HepG2 (cell line): ENCODE data around the gene MRPL20. TPM values are rescaled to one million over a fixed set of nuclear protein-coding genes. Genes with fewer than 3 reads are reported as not detected.
A peak's percentile ranks its signal among the peaks of the same experiment; 100 is the strongest.

Source experiments
- ELF4 ChIP-seq: sonication (generic); formaldehyde crosslinking; IDR thresholded peaks from 2 replicates; pipeline ENCODE4 v1.5.0; 2020; ENCODE audit warnings: missing genetic modification reagents, mild to moderate bottlenecking, moderate library complexity, borderline replicate concordance
- FOXP4 ChIP-seq: sonication (generic); formaldehyde crosslinking; IDR thresholded peaks from 2 replicates; pipeline ENCODE4 v1.4.0; 2020; ENCODE audit warnings: missing genetic modification reagents
- GATAD1 ChIP-seq: IDR thresholded peaks from 2 replicates; pipeline ENCODE4 v1.6.1; 2016; ENCODE audit warnings: missing genetic modification reagents, missing compliant biosample characterization
- HCFC1 ChIP-seq: fragments of 150-350 bp; IDR thresholded peaks from 2 replicates; pipeline ENCODE4 v1.6.1; 2014; ENCODE audit warnings: low read depth, low read length
- HNF4A ChIP-seq: sonication (generic); formaldehyde crosslinking; IDR thresholded peaks from 2 replicates; pipeline ENCODE4 v1.4.0; 2020; ENCODE audit warnings: missing genetic modification reagents
- HNRNPL ChIP-seq: fragments of 200-400 bp; formaldehyde crosslinking; IDR thresholded peaks from 2 replicates; pipeline ENCODE4 v1.6.1; 2017; ENCODE audit warnings: mild to moderate bottlenecking, low read depth, low read length
- IRF1 ChIP-seq: sonication (generic); formaldehyde crosslinking; IDR thresholded peaks from 2 replicates; pipeline ENCODE4 v1.4.0; 2020; ENCODE audit warnings: low read depth, mild to moderate bottlenecking, missing genetic modification reagents
- KMT2A ChIP-seq: sonication (generic); formaldehyde crosslinking; IDR thresholded peaks from 2 replicates; pipeline ENCODE4 v1.4.0; 2020; ENCODE audit warnings: missing genetic modification reagents
- MNT ChIP-seq: fragments of 450-650 bp; IDR thresholded peaks from 2 replicates; pipeline ENCODE4 v1.6.1; 2016
- NFIC ChIP-seq: IDR thresholded peaks from 2 replicates; pipeline ENCODE4 v1.6.1; 2012; ENCODE audit warnings: mild to moderate bottlenecking, low read length, inconsistent platforms
- PHF5A ChIP-seq: IDR thresholded peaks from one replicate; pipeline ENCODE4 v1.6.1; 2018; ENCODE audit warnings: low read depth, missing genetic modification reagents; ENCODE audit not compliant: unreplicated experiment
- SMARCC2 ChIP-seq: fragments of 450-650 bp; IDR thresholded peaks from 2 replicates; pipeline ENCODE4 v1.6.1; 2017; ENCODE audit warnings: antibody characterized with exemption, mild to moderate bottlenecking
- TFDP1 ChIP-seq: IDR thresholded peaks from 2 replicates; pipeline ENCODE4 v1.6.1; 2016; ENCODE audit warnings: missing compliant biosample characterization, missing genetic modification reagents, borderline replicate concordance
- THAP9 ChIP-seq: sonication (generic); formaldehyde crosslinking; IDR thresholded peaks from 2 replicates; pipeline ENCODE4; 2020; ENCODE audit warnings: missing genetic modification reagents, mild to moderate bottlenecking, borderline replicate concordance
- ZBTB3 ChIP-seq: sonication (generic); formaldehyde crosslinking; IDR thresholded peaks from 2 replicates; pipeline ENCODE4 v1.4.0; 2020; ENCODE audit warnings: low read depth, mild to moderate bottlenecking, moderate library complexity, missing genetic modification reagents, borderline replicate concordance
- ZNF234 ChIP-seq: sonication (generic); formaldehyde crosslinking; conservative IDR thresholded peaks from 2 replicates; pipeline ENCODE4 v1.5.1; 2020; ENCODE audit warnings: mild to moderate bottlenecking, missing genetic modification reagents
- ZNF256 ChIP-seq: sonication (generic); formaldehyde crosslinking; conservative IDR thresholded peaks from 2 replicates; pipeline ENCODE4 v1.4.0; 2020; ENCODE audit warnings: missing genetic modification reagents
- ZNF546 ChIP-seq: sonication (generic); formaldehyde crosslinking; conservative IDR thresholded peaks from 2 replicates; pipeline ENCODE4 v1.8.1; 2023; ENCODE audit warnings: mild to moderate bottlenecking, missing genetic modification reagents
- ZNF572 ChIP-seq: sonication (generic); formaldehyde crosslinking; IDR thresholded peaks from 2 replicates; pipeline ENCODE4 v1.5.1; 2020; ENCODE audit warnings: mild to moderate bottlenecking, missing genetic modification reagents
- ZNF614 ChIP-seq: IDR thresholded peaks from 2 replicates; pipeline ENCODE4 v1.6.1; 2018; ENCODE audit warnings: missing biosample characterization, missing genetic modification reagents, inconsistent platforms, borderline replicate concordance
- ZNF713 ChIP-seq: sonication (generic); formaldehyde crosslinking; IDR thresholded peaks from 2 replicates; pipeline ENCODE4 v1.4.0; 2020; ENCODE audit warnings: mild to moderate bottlenecking, missing genetic modification reagents
- ZSCAN9 ChIP-seq: IDR thresholded peaks from 2 replicates; pipeline ENCODE4 v1.6.1; 2016; ENCODE audit warnings: borderline replicate concordance
- polyA plus RNA-seq, 8 experiments: library from polyadenylated mRNA; depleted of rRNA in 3 of 8; stranded (reverse) in 7 of 8; unstranded in 1 of 8; fragments of >200 nt; fragmentation: Illumina TruSeq in 4 of 8; extraction: Trizol in 4 of 8; gene quantifications; 2 replicates each; pipeline versions ENCODE4 v1.2.1 to v1.2.3, GENCODE V29; 2011 to 2016; ENCODE audit warnings: low read depth in 4 of 8, missing spikeins in 1 of 8, mixed read lengths in 1 of 8; ENCODE audit not compliant: insufficient read depth in 1 of 8
- total RNA-seq, 5 experiments: library from RNA; depleted of rRNA; stranded (reverse); fragments of >200 nt; fragmentation: Illumina TruSeq; extraction: Trizol; gene quantifications; 2 replicates each; pipeline ENCODE4 v1.2.3, GENCODE V29; 2016; ENCODE audit warnings: low read depth in 1 of 5

Gene MRPL20
- total and polyA plus RNA-seq, 2 of the 13 experiments (the other 11 are each of a cell fraction or from before 2014, with no cell fraction given): 59.2 to 127 TPM

GRCh38 chr1:1374929-1375662 lies 32.0 kb downstream of the MRPL20 start, which contains the start of gene AURKAIP1 (continued):
- TF ChIP-seq THAP9 (CRISPR knock-in tag) (peak; percentile 91; the same call in 1 of the 2 replicates), ZNF572 (CRISPR knock-in tag) (peak; percentile 88; the same call in 1 of the 2 replicates), ZNF234 (CRISPR knock-in tag) (peak; percentile 77; the same call in 1 of the 2 replicates), ZSCAN9 (CRISPR knock-in tag) (peak; percentile 87), HNRNPL (0 out of 2 replicates have a peak, but pooled peaks have one; percentile 57), TFDP1 (peak; percentile 85), IRF1 (no peak), HCFC1 (peak; percentile 95), KMT2A (CRISPR knock-in tag) (peak; percentile 98), GATAD1 (peak; percentile 98), ELF4 (CRISPR knock-in tag) (peak; percentile 97), HNF4A (peak; percentile 49), FOXP4 (CRISPR knock-in tag) (peak; percentile 61; the same call in 1 of the 2 replicates), ZNF614 (peak; percentile 98), NFIC (no peak), PHF5A (CRISPR knock-in tag) (peak; percentile 85), ZNF713 (CRISPR knock-in tag) (peak; percentile 85; the same call in 1 of the 2 replicates), ZNF546 (CRISPR knock-in tag) (peak; percentile 90), SMARCC2 (no peak), MNT (peak; percentile 41), ZNF256 (no peak), ZBTB3 (CRISPR knock-in tag) (0 out of 2 replicates have a peak, but pooled peaks have one; percentile 41)
